ENCODE results near the gene CASTOR1.

CASTOR1 gene

DNA sequence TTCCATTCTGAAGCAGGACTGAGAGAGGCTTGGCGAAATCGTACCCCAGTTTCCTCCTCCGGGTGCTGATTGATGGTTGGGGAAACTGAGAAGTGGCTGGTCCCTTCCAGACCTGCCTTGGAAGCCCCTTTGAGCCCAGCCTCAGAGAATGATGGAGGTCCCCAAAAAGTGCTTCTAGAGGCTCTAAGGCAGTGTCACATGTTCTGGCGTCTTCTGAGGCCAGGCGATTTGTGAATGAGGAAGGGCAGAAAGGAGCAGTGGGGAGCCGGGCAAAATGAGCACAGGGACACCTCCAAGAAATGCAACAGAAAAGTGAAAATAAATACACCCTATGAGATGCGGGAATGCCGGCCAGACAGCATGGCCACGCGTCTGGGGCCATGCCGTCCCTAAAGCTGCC is 41.7 kb downstream of the CASTOR1 start:
- in situ Hi-C loops (cut with MboI; ENCODE audit: low sequenced_read_pairs): no loop called here

DNA sequence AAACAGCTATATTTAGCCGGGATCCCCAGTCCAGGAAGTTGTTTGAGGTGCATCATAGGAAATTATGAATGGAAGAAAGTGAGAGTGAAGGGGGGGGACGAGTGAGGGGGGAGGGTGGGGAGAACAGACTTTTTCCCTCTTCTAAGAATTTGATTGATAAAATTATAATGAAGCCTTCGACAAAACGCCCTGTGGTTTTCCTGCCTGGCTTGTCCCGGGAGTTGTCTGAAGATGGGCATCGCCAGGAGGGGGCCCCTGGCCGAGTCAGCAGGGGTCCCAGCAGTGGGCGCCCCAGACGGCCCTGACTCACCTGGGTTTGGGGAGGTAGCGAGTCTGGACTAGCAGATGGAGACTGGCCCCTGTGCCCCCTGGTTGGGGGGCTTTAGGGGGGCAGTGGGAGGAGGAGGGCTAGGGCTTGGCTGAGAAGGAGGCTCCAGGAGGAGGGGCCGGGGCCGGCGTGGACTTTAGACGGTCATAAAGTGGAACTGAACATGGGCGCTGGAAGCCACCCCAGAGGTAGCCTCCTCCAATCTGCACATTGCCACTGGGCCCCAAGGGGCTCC is 42.4 kb downstream of the CASTOR1 start:
- in situ Hi-C loops (cut with MboI; ENCODE audit: low sequenced_read_pairs): no loop called here

DNA sequence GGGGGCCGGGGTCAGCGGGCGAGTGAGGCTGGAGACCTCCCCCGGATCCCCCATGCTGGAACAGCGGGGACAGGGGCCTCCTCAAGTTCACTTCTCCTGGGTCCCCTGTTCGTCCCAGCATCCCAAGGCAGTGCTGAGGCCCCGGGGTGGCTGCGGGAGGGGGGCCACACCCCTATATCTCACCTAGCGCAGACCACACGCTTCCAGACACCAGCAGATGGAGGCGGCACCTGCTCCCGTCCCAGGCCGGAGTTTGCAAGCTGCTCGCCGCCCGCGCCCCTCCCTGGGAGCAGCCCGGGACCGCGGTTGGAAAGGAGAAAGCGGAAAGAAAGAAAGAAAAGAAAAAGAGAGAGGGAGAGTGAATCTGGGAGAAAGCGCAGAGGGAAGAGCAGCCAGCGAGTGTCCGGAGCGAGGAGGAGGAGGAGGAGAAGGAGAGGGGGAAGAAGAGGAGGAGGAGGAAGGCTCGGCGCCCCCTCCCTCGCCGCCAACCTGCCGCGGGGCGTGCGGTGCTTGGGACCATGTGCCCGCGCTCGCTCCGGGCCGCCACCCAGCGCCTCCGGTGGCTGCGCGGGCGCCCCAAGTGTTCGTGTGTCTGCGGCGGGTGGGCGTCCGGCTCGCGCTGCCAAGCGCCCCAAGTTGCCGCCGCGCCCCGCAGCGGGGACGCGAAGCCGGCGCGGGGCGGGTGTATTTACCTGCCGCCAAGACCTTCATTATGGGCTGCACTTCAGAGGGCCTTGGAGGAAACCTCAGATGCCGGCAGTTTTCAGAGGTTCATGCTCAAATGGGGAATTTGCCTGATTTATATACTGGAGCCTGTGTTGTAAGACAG is 43.1 kb downstream of the CASTOR1 start, which contains the start of gene LIF:
Gene LIF (minus strand): TSS at position 775 of the 829 bp plus-strand sequence. CDS start 64 bp downstream, at position 711.
- in situ Hi-C loops (cut with MboI; ENCODE audit: low sequenced_read_pairs): no loop called here

DNA sequence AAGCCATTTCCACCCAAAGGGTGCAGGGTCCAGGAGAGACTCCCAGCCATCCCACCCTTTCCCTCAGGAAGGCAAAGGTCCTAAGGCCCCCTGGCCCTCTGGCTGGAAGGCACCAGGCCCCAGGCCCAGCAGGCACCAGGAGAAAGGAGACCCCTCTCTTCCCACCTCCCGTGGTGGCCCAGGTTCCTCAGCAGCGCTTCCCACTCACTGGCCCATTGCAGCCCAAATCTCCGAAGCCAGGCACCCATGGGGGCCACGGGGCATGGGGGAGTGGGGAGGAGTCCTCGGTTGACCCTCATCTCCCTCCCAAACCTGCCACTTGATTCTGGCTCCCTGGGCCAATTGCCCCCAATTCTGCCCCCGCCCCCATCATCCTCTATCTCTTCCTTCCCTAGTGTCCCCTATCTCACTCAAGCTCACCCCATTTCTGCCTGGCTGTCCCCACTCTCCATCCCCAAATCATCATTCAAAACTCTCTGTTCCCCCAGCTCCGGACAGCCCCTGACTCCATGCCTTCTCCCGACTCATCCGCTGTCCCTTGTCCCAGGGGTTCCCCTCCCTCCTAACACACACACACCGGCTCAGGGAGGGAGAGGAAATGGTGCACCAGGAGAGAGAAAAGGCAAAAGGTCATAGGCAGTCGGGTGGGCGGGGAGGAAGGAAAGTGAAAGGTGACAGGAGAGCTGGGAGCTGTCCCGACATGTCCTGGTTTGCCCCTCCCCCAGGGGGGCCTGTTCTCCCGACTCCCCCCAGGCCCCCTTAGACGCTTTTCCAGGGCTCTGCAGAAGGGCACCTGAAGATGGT is 43.9 kb downstream of the CASTOR1 start:
- in situ Hi-C loops (cut with MboI; ENCODE audit: low sequenced_read_pairs): no loop called here

DNA sequence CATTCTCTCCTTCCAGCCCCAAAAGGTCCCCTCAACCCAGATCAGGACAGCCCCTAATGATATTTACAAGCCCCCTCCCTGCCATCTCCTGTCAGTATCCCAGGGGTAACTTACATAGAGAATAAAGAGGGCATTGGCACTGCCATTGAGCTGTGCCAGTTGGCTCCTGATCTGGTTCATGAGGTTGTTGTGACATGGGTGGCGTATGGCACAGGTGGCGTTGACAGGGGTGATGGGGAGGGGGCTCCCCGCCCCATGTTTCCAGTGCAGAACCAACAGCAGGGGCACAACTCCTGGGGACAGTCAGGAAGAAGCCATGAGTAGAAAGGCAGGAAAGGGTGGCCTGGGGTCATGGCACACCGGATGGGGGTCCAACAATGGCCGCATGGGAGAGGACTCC is 44.7 kb downstream of the CASTOR1 start:
- in situ Hi-C loops (cut with MboI; ENCODE audit: low sequenced_read_pairs): no loop called here

DNA sequence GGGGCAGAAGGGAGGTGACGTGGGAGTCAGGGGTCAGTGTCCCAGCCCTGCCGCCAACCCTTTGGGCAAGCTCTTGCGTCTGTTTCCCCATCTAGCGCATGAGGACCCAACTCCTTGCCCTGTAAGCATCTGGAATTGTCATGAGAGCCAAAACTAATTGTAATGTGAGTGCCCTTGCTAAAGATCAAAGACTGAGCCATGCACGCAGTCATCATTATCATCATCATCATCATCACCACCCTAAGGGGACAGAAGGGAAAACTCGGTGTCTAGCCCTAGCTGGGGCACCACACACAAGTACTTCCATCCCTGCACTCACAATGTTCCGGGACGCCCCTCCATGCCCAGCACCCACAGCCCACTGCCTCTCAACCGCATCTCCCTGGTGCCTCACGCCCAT is 45.2 kb downstream of the CASTOR1 start:
- in situ Hi-C loops (cut with MboI; ENCODE audit: low sequenced_read_pairs): no loop called here

DNA sequence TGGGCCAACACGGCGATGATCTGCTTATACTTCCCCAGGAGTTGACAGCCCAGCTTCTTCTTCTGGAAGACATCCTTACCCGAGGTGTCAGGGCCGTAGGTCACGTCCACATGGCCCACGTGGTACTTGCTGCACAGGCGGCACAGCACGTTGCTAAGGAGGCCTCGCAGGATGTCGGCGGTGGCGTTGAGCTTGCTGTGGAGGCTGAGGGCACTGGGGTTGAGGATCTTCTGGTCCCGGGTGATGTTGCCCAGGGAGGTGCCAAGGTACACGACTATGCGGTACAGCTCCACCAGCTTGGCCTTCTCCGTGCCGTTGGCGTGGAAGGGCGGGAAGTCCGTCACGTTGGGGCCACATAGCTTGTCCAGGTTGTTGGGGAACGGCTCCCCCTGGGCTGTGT is 45.6 kb downstream of the CASTOR1 start:
- in situ Hi-C loops (cut with MboI; ENCODE audit: low sequenced_read_pairs): no loop called here

DNA sequence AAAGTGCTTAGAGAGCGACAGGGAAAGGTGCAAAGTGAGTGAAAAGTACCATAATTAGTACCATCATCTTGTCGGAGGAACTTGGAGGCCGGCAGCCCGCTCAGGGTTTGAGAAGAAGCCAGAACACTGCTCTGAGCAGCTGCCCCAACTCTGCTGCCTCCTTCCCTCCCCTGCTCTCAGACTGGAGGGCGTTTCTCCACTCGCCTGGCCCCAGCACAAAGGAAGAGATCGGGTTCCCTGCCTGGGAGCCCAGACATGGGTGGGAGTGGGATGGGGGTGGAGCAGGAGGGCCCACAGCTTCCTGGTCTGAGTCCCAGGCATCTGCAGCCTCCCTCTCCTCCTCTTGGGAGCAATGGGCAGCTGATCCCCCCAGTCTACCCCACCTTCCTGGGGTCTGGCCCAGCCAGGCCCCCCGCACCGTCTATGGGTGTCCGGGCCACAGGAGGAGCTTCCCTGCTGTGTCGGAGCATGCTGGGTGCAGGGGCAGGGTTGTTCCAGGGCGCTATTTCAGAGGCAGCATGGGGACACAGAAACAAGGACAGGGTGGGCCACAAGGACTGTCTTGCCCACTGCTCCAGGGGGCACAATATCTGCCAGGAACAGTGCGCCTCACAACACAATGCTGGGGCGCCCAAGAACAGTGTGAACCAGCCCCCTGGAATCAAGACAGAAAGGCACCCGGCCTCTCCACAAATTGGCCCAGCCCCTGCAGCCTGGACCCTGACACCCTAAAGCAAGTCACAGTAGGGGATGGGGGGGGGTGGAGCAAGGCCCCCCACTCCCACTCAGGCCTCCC is 47.5 kb downstream of the CASTOR1 start:
- in situ Hi-C loops (cut with MboI; ENCODE audit: low sequenced_read_pairs): no loop called here

DNA sequence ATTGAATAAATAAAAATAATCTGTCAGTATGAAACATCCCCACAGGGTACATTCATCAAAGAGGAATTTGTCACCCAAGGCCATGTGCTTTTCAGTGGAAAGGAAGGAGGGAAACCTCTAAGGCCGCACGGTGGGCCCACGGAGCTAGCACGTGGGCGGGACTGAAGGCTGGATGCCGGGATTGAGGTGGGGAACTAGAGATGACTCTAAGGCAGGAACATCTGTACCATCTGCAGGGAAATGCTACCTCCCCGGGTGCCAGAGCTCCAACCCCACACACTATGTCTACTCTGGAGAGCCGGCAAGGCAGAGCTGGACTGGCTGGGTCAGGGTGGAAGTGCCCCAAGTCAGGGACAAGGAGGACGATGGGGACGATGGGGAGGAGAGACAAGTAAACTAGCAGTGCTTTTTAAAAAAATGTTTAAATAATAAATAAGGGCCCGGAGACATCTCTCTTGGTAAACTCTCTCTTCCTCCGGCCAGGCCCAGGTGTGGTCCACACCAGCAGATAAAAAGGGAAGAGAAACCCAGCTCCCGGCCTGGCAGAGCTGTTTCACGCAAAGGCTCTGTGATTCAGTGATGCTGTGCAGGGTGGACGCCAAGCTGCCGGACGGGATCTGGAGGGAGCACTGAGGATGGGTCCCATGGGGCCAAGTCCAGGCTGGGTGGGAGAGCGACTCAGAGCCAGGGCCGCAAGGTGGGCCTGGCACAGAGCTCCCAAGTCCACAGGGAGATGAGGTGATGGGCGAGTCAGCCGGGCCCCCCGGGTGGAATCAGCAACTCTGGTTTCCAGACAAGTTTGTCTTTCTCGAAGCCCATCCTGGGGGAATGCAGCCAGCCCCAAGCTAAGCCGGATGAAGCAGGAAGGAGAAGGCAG is 48.5 kb downstream of the CASTOR1 start:
- in situ Hi-C loops (cut with MboI; ENCODE audit: low sequenced_read_pairs): no loop called here

DNA sequence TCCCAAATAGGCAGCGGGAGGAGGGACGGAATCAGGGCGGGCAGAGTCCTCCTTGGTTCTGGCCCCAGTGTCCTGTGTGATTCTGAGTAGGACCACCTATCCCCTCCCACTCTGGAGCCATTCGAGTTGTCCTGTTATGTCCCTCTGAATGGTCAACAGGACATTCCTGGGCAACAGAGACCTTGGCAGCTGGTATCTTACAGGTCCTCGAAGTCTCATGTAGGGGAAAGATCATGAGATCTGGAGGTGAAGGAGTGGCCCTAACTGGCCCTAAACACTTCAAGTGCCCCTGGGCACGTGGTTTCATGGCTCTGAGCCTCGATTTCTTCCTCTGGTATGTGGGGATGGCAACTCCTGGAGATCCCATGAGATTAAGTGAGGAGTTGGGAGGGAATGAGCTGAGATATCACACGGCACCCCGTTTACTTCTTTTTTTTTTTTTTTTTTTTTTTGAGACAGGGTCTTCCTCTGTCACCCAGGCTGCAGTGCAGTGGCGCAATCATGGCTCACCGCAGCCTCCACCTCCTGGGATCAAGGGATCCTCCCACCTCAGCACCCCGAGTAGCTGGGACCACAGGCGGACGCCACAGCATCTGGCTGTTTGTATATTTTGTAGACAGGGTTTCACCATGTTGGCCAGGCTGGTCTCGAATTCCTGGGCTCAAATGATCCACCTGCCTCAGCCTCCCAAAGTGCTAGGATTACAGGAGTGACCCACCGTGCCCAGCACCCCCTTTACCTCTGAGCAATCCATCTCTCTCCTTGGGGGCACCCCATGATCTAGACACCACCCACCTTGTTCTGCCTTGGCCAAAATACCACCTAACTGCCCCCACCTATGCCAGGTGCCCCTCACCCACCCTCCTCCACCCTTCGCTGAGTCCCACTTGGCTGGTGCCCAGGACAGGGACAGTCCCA is 49.6 kb downstream of the CASTOR1 start:
- in situ Hi-C loops (cut with MboI; ENCODE audit: low sequenced_read_pairs): no loop called here

DNA sequence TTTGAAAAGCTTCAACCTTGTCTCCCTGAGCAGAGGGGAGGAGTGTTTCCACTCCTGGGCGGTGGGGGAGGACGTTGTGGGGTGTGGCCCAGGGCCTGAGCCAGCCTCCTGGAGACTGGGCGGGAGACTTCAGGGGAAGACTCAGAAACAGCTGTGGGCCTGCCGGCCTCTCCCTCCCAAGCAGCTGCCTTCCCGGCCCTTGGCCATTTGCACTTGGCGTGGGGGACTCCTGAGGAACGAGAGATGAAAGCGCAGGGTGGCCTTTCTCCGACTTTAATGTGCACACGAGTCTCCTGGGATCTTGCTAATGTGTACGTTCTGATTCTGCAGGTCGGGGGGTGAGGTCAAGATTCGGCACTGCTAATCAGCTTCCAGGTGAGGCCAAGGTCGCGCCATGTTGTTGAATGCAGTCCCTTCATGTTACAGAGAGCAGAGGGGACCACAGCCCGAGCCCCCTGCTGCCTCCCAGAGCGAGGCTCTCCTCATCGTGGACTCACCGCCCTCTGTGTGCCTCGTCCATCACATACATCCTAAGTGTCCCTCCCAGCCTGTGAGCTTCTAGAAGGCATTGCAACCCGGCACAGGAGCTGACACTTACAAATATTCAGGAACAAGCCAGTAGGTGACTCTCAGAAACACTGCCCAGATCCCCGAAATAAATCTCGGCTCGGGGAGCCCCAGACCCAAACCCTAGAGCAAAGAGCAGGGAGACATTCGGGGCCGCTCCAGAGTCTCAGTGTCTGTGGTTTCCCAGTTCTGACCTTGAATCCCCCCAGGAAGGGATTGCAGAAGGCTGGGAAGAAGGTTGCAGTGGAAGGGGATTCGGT is 50.4 kb downstream of the CASTOR1 start:
- in situ Hi-C loops (cut with MboI; ENCODE audit: low sequenced_read_pairs): no loop called here

DNA sequence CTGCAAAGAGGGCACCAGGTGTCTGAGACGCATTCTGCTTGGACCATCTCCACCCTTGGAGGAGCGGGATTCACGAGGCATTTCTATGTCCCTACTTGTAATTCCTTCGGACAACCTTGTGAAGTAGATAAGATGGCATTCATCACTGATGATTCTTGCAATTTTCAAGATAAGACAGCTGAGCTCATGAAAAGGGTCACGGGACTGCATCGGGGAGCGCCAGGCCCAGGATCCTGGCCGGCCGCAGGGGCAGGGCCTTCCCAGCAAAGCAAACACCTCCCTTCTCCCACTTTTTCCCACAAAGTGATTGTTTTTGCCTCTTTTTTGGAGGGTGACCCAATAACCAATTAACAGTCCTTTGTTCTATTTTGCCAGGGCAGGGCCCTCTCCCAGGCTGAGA is 51.2 kb downstream of the CASTOR1 start:
- in situ Hi-C loops (cut with MboI; ENCODE audit: low sequenced_read_pairs): no loop called here

DNA sequence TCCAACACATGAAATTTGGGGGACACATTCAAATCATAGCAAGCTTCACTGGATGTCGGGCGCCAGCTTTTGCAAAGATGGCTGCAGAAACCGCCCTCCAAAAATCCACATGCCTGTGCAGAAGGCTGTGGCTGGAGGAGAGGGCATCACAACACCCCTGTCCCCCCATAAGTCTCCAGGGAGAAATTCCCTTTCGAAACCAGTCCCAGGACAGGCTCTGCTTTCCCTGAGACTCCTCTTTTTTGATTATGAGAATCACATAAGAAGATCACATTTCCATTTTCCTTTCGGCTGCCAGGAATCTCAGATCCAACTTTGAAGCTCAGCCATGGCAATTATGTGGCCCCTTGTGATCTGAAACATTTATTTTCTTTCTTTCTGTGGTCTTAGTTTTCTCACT is 52.4 kb downstream of the CASTOR1 start:
- in situ Hi-C loops (cut with MboI; ENCODE audit: low sequenced_read_pairs): no loop called here

DNA sequence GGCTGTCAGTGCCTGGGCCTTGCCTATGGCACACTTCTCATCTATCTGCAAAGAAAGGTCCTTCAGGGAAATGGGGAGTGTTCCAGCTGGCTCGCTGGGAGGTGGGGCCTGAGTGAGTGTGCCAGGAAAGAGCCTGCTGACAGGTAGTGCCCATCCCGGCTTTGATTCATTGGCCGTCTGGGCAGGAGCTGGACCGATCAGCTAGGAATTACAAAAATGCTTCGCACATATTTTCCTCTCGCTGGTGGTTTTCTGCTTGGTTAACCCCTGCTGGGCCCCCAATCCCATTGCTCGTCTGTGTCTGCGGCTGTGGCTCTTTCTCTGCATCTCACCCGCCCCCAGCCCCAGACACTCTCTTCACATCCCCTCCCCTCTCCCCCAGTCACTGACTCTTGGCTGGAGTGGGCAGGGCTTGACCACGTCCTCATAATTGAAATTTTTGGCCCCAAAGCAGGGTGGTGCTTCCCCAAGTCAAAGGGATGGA is 53.6 kb downstream of the CASTOR1 start:
- in situ Hi-C loops (cut with MboI; ENCODE audit: low sequenced_read_pairs): no loop called here

Data from hTERT RPE-1 (cell line).